IPS-11a (cell line): Measurements from ENCODE around the gene FXYD6.

Experiments
- H3K4me3 ChIP-seq: one replicate; pipeline ENCODE4 v1.5.1; 2013; ENCODE audit warnings: low read depth, low read length, control low read depth

FXYD6 gene

GRCh38 chr11:117910941-117911655 lies 34.6 kb upstream of the FXYD6 start:
- no peak overlapping the region for H3K4me3 ChIP-seq

- no peak overlapping the region for H3K4me3 ChIP-seq
Measured at GRCh38 chr11:117910525-117910924, 34.1 kb upstream of the FXYD6 start.

- H3K4me3 ChIP-seq = no peak overlapping the region
Measured at GRCh38 chr11:117909611-117910382, 33.3 kb upstream of the FXYD6 start.

GRCh38 chr11:117908959-117909610 lies 32.6 kb upstream of the FXYD6 start:
- H3K4me3 ChIP-seq = no peak overlapping the region

- H3K4me3 ChIP-seq = no peak overlapping the region
Measured at GRCh38 chr11:117908109-117908895, 31.8 kb upstream of the FXYD6 start.

GRCh38 chr11:117907276-117908108 lies 31.0 kb upstream of the FXYD6 start:
- no peak overlapping the region for H3K4me3 ChIP-seq

GRCh38 chr11:117906710-117907109 lies 30.3 kb upstream of the FXYD6 start:
- H3K4me3 ChIP-seq = no peak overlapping the region

GRCh38 chr11:117906126-117906525 lies 29.7 kb upstream of the FXYD6 start:
- H3K4me3 ChIP-seq = no peak overlapping the region

- H3K4me3 ChIP-seq = no peak overlapping the region
Measured at GRCh38 chr11:117905524-117905923, 29.1 kb upstream of the FXYD6 start.

- no peak overlapping the region for H3K4me3 ChIP-seq
Measured at GRCh38 chr11:117903505-117904382, 27.3 kb upstream of the FXYD6 start.

GRCh38 chr11:117902001-117902845 lies 25.8 kb upstream of the FXYD6 start:
- no peak overlapping the region for H3K4me3 ChIP-seq

GRCh38 chr11:117901601-117902000 lies 25.1 kb upstream of the FXYD6 start:
- H3K4me3 ChIP-seq = no peak overlapping the region

GRCh38 chr11:117900720-117901440 lies 24.4 kb upstream of the FXYD6 start:
- no peak overlapping the region for H3K4me3 ChIP-seq

- no peak overlapping the region for H3K4me3 ChIP-seq
Measured at GRCh38 chr11:117900121-117900648, 23.7 kb upstream of the FXYD6 start.

GRCh38 chr11:117898059-117898458 lies 21.6 kb upstream of the FXYD6 start:
- H3K4me3 ChIP-seq = no peak overlapping the region

- no peak overlapping the region for H3K4me3 ChIP-seq
Measured at GRCh38 chr11:117892651-117893050, 16.2 kb upstream of the FXYD6 start.

- no peak overlapping the region for H3K4me3 ChIP-seq
Measured at GRCh38 chr11:117891362-117891761, 14.9 kb upstream of the FXYD6 start.
